ENCODE data around the gene CLEC1B. TPM values are rescaled to one million over a fixed set of nuclear protein-coding genes. Genes with fewer than 3 reads are reported as not detected.
"Not testable (repeated sequence)": the region's sequence is repeated elsewhere in the genome, so short reads cannot be mapped to it uniquely, and the experiment has no call there.

CLEC1B gene
- total RNA-seq, 1 donor from 2014 or later = not detected

DNA sequence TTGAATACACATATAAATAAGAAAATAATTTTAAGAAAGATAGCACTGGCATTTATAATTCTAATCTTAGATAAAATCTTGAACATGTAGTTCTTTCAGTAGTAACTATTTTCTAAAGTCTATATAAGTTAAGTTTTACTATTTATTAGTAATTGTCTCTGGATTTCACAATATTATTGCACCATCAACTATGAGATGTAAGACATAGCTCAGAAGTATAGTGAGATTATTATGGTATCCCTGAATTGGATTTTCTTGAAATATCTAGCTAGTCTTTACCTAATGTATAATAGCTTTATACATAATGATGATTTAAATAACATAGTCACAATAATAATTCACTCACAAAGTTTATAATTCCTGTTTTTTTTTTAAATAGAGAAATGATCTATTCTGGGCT, 21.0 kb downstream of the CLEC1B start:
- H3K27me3 Mint-ChIP-seq (ENCODE audit: unreplicated experiment) = no peaks in the 10 kb centered on the region
- H3K4me3 Mint-ChIP-seq (ENCODE audit: unreplicated experiment) = no peak overlapping the region
- DNase-seq (ENCODE audit: low spot score) = no peak
- no peaks in the 10 kb centered on the region for H3K4me1 Mint-ChIP-seq (ENCODE audit: unreplicated experiment)
- TF ChIP-seq CTCF (IDR thresholded peaks at IDR 0.05; ENCODE audit: unreplicated experiment) = no peak
- no peak overlapping the region for H3K27ac Mint-ChIP-seq (ENCODE audit: unreplicated experiment)
- H3K9me3 Mint-ChIP-seq (ENCODE audit: unreplicated experiment) = peaks cover 8% of the 10 kb centered on the region
- H3K36me3 Mint-ChIP-seq (ENCODE audit: low read depth, unreplicated experiment) = peaks cover 9% of the 10 kb centered on the region

DNA sequence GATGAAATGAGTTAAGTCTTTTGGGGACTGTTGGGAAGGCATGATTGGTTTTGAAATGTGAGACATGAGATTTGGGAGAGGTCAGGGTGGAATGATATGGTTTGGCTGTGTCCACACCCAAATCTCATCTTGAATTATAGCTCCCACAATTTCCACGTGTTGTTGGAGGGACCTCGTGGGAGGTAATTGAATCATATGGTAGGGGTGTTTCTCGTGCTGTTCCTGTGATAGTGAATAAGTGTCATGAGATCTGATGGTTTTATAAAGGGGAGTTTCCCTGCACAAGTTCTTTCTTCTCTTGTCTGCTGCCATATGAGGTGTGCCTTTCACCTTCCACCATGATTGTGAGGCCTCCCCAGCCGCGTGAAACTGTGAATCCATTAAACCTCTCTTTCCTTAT, 22.3 kb downstream of the CLEC1B start:
- not testable (repeated sequence) for H3K27me3 Mint-ChIP-seq (ENCODE audit: unreplicated experiment); H3K36me3 Mint-ChIP-seq (ENCODE audit: low read depth, unreplicated experiment); H3K27ac Mint-ChIP-seq (ENCODE audit: unreplicated experiment); H3K9me3 Mint-ChIP-seq (ENCODE audit: unreplicated experiment); H3K4me1 Mint-ChIP-seq (ENCODE audit: unreplicated experiment); DNase-seq (ENCODE audit: low spot score)
- H3K4me3 Mint-ChIP-seq (ENCODE audit: unreplicated experiment) = peak overlapping the region; percentile 37

DNA sequence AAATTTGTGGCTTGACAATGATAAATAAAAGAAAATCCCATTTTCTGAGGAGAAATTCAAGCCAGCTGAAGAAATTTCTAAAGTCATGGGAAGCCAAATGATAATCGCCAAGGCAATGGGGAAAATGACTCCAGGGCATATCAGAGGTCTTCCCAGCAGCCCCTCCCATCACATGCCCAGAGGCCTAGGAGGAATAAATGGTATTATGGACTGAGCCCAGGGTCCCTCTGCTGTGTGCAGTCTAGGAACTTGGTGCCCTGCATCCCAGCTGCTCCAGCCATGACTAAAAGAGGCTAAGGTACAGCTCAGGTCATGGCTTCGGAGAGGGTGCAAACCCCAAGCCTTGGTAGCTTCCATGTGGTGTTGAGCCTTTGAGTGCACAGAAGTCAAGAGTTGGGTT, 23.3 kb downstream of the CLEC1B start:
- no peak for TF ChIP-seq CTCF (IDR thresholded peaks at IDR 0.05; ENCODE audit: unreplicated experiment)
- no peaks in the 10 kb centered on the region for H3K4me1 Mint-ChIP-seq (ENCODE audit: unreplicated experiment)
- no peak for DNase-seq (ENCODE audit: low spot score)
- H3K27me3 Mint-ChIP-seq (ENCODE audit: unreplicated experiment) = no peaks in the 10 kb centered on the region
- H3K27ac Mint-ChIP-seq (ENCODE audit: unreplicated experiment) = no peak overlapping the region
- peaks cover 9% of the 10 kb centered on the region for H3K36me3 Mint-ChIP-seq (ENCODE audit: low read depth, unreplicated experiment)
- H3K4me3 Mint-ChIP-seq (ENCODE audit: unreplicated experiment) = no peak overlapping the region
- peaks cover 8% of the 10 kb centered on the region for H3K9me3 Mint-ChIP-seq (ENCODE audit: unreplicated experiment)

DNA sequence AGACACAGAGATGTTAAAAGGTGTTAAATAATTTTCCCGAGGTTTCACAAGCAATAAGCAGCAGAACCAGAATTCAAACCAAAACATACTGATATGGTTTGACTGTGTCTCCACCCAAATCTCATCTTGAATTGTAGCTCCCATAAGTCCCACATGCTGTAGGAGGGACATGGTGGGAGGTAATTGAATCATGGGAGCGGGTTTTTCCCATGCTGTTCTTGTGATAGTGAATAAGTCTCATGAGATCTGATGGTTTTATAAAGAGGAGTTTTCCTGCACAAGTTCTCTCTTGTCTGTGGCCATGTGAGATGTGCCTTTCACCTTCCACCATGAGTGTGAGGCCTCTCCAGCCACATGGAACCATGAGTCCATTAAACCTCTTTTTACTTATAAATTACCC, 24.2 kb downstream of the CLEC1B start:
- H3K27me3 Mint-ChIP-seq (ENCODE audit: unreplicated experiment); DNase-seq (ENCODE audit: low spot score); H3K4me1 Mint-ChIP-seq (ENCODE audit: unreplicated experiment); H3K4me3 Mint-ChIP-seq (ENCODE audit: unreplicated experiment); H3K9me3 Mint-ChIP-seq (ENCODE audit: unreplicated experiment); H3K27ac Mint-ChIP-seq (ENCODE audit: unreplicated experiment); H3K36me3 Mint-ChIP-seq (ENCODE audit: low read depth, unreplicated experiment): not testable (repeated sequence)

GRCh38 chr12:9973949-9974348, 25.0 kb downstream of the CLEC1B start:
- no peak overlapping the region for H3K4me3 Mint-ChIP-seq (ENCODE audit: unreplicated experiment)
- no peak for DNase-seq (ENCODE audit: low spot score)
- no peak overlapping the region for H3K27ac Mint-ChIP-seq (ENCODE audit: unreplicated experiment)
- H3K27me3 Mint-ChIP-seq (ENCODE audit: unreplicated experiment) = no peaks in the 10 kb centered on the region
- H3K9me3 Mint-ChIP-seq (ENCODE audit: unreplicated experiment) = peaks cover 8% of the 10 kb centered on the region
- peaks cover 9% of the 10 kb centered on the region for H3K36me3 Mint-ChIP-seq (ENCODE audit: low read depth, unreplicated experiment)
- TF ChIP-seq CTCF (IDR thresholded peaks at IDR 0.05; ENCODE audit: unreplicated experiment) = no peak
- no peaks in the 10 kb centered on the region for H3K4me1 Mint-ChIP-seq (ENCODE audit: unreplicated experiment)

DNA sequence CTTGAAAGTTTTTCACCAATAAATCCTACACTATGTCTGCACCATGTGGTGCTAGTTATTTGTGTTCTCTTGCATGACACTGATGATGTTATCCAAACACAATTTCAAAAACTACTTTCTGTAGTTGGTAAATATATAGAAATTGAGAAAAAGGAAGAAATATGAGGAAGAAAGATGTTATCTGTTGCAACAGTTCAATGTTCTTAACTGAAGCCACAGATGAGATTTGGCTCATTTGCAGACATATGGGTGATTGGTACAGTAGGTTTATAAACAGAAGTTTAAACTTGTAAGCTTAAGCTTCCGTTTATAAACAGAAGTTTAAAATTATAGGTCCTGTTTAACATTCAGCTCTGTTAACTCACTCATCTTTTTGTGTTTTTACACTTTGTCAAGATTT, 27.7 kb downstream of the CLEC1B start, which contains the start of gene CLEC12A:
Gene CLEC12A, plus strand, starts transcription at position 229 of the 400 bp plus-strand sequence. CDS start 188 bp downstream, outside the sequence.
- peaks cover 2% of the 10 kb centered on the region for H3K27me3 Mint-ChIP-seq (ENCODE audit: unreplicated experiment)
- TF ChIP-seq CTCF (IDR thresholded peaks at IDR 0.05; ENCODE audit: unreplicated experiment) = no peak
- H3K27ac Mint-ChIP-seq (ENCODE audit: unreplicated experiment) = no peak within 1 kb of the TSS
- H3K4me3 Mint-ChIP-seq (ENCODE audit: unreplicated experiment) = no peak within 1 kb of the TSS
- peaks cover 7% of the 10 kb centered on the region for H3K36me3 Mint-ChIP-seq (ENCODE audit: low read depth, unreplicated experiment)
- no peaks in the 10 kb centered on the region for H3K4me1 Mint-ChIP-seq (ENCODE audit: unreplicated experiment)
- no peaks in the 10 kb centered on the region for H3K9me3 Mint-ChIP-seq (ENCODE audit: unreplicated experiment)
- no peak for DNase-seq (ENCODE audit: low spot score)
